Measurements from ENCODE around the gene CDH22.

The CDH22 gene

DNA sequence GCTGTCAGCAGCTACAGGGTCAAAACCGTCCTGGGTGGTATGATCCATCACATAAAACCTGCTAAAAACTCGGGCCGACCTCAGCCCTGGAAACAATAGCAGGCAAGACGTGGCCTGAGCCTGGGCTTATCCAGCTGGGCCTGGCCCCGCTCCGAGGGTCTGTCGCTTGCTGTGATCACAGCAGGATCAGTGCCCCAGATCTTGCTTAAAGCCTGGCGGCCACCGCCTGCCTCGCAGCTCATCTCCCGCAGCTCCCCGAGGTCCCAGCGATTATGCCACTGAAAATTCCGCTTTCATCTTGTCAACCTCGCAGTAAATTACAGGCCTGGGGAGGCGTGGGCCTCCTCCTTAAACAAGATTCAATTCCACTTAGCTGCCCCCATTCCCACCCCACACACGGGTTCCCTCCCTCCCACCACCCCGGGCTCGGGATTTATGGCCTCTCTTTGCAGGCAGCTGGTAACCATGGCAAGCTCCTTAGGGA, 40.1 kb downstream of the CDH22 start:
- no peak for DNase-seq (ENCODE audit: low read depth in 3 of 3)

DNA sequence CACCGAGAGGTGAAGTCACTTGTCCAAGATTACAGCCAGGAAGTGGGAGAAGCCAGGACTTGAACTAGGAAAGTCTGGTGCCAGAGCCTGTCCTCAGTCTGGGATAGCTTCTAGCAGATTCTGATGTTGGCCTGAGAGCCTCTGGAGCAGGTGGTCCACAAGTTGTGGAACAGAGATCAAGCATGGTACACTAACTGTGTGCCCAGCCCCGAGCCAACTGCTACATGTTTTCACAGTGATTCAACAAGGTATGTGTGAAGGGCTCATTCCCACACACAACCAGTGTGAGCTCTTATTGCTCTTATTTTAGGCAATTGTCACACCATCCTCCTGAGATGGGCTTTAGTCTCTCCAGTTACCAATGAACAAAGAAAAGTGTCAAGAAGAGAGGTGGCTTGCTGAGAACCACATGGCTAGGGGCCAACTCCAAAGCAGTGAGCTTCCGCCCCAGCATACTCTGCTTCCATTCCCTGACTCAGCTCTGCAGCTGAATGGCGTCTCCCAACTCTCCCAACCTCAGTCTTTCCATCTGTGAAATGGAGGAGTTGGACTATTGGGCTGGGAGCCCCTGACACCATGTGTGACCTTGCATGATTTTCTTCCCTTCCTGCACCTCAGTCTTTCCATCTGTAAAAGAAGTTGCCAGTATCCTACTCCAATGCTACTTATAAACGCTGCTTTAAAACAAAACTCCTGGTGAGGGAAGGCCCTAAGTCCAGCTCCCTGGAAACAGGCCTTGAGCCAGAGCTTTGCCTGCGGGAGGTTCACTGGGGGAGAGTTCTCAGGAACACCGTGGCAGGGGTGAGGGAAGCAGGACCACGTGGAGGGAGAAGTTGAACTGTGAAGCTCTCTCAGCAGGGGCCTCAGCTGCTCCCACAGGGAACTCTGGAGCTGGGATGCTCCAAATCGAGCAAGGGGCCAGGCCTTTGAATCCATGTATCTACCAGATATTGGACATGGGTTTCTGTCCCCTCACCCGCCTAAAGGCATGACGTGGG, 40.9 kb downstream of the CDH22 start:
- no peak for DNase-seq (ENCODE audit: low read depth in 3 of 3)

DNA sequence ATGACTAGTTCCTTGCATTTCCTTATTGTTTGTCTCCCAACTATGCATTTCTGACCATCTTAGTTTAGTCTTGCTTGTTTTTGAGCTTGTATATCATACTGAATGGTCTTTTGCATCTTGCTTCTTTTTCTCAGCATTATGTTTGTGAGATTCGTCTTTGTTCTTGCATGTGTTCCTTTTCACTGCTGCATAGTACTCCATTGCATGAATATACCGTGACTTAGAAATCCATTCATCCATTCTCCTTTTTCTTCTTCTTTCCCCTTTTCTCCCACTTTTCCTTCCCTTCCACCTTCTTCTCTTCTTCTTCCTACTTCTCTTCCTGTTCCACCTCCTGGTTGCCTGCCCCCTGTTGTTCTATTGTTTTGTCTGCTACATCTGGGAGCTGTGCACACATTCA, 42.8 kb downstream of the CDH22 start:
- DNase-seq (ENCODE audit: low read depth in 3 of 3): no peak

DNA sequence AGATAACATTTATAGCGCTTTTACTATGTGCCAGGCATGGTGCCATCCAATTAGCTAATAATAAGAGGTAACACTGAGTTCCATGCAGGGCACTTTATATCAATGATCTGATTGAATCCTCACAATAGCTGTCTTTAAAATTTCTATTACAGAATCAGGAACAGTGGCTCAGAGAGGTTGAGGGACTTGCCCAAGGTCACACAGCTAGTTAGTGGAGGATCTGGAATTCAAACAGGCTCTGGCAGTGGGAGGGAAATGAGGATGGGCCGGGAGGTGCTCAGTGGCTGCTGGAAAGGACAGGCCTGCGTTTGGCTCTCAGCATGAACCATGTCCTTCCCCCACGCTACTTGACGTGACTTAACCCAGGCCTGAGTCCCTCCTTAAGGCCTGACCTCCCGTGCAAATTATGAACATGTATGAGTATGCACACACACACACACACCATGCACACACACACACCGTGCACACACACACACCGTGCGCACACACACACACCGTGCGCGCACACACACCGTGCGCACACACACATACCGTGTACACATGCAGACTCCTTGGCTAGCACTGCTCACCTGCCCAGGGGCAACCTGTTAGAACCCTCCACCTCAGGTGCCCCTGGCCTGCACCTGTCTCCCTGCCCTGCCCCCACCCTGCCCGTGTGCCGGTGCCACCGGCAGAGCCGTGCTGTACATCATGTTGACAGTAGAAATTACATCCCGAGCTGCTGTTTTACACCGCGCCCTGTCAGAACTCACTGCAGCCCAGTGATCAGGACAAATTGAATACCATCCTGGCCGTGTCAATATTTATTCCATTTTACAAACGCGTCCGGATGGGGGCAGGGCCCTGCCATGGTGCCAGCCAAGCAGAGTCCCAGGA, 43.7 kb downstream of the CDH22 start:
- DNase-seq (ENCODE audit: low read depth in 3 of 3): no peak

DNA sequence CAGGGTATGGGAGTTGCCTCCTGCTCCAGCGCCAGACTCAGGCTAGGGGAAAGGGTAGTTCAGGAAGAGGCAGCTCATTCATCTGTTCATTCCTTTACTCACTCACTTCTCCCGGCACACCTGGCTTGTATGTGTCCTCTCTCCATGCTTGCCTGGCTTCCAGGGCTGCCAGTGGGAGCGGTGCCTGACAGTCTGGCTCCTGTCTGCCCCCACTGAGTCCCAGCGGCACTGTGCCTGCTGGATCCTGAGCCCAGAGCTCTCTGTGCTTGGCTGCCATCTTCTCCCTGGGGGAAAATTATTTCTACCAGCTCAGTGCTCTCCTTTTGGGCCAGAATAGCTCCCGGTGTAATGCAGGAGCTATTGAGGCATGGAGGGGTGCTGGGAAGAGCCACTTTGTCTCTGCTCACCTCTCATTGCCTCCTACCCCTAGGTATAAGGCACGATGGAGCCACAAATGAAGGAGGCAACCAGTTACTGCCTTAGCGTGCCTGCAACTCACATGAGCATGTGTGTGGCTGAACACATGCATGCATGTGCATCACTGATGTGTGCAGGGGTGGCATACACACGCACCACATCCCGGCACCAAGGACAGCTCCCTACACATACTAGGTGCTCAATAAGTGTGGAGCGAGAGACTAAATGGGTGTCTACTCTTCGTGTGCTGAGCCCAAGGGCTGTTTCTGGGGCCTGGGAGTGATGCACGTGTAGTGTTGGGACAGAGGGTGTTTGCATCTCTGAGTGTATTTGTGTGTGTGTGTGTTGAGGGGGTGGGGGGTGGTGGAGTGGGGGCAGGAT, 46.6 kb downstream of the CDH22 start:
- DNase-seq (ENCODE audit: low read depth in 3 of 3): no peak

DNA sequence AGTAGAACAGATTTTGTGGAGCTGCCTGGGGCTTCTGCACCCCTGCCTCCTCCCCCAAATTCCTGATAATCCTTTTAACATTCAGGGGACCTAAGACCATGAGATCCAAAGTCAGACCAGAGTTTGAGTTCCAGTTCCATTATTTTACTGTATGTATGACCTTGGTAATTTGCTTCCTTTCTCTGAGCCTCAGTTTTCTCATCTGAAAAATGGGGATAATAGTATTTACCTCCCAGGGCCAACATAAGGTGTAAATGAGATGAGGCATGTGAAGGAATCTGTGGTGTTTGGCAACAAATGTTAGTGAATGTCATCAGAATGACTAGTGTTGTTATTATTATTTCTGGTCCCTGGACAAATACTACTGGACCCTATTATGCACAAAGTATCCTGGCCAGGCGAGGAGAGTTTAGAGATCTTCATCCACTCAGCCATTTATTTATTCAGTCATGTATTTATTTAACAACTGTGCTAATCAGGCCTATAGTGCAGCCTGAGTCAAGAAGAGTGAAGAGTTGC, 47.3 kb downstream of the CDH22 start:
- no peak for DNase-seq (ENCODE audit: low read depth in 3 of 3)

DNA sequence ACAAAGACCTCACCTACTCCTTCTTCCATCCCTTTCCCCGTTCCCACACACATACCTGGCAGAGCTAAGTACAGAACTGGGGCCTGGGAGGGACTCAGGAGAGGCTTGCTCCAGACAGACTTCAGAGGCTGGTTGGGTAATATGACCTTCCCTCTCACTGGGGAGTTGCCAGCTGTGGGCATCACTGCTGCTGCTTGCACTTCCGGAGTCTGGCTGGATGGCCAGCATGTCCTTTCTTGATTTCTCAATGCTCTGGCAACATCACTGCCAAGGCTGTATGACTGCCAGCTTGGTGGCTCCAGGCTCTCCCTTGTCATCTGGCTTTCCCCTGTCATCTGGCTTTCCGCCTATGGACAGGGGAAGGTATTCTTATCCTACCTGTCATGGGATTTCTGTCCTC, 47.8 kb downstream of the CDH22 start:
- DNase-seq (ENCODE audit: low read depth in 3 of 3): no peak

DNA sequence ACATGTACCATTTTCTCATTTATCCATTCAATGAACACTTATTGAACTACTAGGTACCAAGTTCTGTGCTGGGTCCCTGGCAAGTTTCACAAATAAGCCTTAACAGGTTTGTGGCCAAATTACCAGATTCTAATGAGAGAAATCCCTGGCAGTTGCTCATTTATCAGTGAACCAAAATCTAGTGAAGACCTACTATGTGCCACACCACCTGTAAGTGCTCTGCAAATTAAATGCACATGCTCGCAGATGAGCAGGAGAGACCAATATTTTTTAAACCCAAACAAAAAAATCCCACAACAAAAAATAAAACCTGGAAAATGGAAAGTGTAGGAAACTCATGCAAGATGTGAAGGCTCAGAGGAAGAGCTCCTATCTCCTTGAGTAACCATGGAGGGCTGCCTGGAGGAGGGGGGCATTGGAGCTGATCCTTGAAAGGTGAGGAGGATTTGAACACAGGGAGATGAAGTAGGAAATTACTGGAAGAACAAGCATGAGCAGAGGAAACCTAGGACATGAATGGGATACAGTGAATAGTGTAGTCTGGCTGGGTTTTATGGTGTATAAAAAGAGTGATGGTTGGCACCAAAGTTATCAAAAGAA, 48.9 kb downstream of the CDH22 start:
- no peak for DNase-seq (ENCODE audit: low read depth in 3 of 3)

DNA sequence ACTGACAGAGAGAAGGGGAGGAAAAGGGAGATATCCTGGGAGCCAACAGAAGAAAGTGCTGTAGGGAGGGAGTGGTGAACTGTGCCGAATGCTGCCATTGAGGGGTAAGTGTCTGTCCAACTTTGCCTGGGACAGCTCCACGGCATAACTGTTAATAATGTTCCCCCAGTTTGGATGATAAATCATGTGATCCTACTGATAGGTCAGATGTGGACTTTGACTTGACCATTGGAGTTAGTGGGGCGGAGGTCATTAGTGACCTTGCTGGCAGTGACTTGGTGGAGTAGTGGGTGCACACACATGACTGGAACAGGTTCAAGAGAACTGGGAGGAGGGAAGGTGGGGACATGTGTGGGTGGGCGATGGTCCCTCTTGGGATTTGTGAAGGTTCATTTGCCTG, 50.4 kb downstream of the CDH22 start:
- DNase-seq (ENCODE audit: low read depth in 3 of 3): no peak

DNA sequence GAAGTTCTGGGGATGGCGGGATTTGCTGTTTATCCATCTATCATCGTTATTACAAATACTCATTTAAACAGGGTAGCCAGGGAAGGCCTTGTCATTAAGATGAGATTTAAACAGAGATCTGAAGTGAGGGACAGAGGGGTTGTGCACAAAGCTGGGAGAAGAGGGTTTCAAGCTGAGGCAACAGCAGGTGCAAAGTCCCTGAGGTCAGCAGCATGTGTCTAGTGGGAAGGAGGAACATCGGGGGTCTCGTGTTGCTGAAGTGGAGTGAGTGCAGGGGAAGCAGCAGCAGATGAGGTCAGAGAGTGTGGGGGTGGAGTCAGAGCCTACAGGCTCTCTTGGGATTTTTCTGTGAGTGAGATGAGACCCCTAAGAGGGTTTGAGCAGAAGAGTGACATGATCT, 52.0 kb downstream of the CDH22 start:
- no peak for DNase-seq (ENCODE audit: low read depth in 3 of 3)

DNA sequence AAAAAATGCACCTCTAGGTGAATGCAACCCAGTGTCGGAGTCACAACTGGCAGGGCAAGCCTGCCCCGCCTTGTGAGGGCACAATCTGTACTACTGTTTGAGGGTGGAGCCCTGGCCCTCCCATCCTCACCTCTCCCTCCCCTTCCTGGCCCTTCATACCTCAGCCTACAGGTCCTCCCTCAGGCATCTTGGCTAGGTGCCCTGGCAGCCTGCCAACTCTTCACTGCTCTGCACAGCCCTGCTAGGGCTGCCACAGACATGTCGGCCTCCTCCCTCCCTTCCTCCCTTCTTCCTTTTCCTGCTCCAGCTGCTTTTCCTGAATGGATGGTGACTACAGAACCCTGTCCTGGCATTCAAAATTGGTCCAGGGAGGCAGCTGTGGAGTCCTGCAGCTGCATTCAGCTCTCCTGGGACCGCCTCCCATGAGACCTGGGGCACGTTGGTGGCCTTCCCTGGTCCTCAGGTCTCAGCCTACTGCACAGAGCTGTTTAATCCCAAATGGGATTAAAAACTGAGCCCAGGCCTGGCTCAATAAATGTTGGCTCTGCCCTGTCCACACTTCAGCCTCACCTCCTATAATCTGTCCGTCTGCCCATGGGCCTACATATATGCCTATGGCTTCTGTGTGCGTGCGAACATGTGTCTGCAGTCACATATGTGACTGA, 52.7 kb downstream of the CDH22 start:
- peak in 1 of 3 experiments; percentile 9 for DNase-seq (ENCODE audit: low read depth in 3 of 3)

DNA sequence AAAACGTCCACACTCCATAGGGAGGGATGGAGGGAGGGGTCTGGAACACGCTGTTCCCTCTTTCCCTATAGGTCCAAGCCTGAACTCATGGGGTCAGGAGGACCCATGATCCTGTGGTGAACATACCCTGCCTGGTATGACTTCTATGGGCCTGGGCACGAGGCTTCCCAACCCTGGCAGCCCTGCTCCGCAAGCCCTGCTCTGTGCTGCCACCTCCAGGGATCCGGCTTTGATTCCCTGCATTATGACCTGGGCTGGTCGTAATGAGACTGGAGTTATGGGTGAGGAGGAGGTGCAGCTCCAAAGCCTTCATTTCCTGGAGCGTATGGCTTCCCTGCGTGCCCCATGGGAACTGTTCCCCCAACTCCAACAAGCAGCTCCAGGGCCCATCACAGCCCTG, 54.9 kb downstream of the CDH22 start:
- DNase-seq (ENCODE audit: low read depth in 3 of 3): no peak

DNA sequence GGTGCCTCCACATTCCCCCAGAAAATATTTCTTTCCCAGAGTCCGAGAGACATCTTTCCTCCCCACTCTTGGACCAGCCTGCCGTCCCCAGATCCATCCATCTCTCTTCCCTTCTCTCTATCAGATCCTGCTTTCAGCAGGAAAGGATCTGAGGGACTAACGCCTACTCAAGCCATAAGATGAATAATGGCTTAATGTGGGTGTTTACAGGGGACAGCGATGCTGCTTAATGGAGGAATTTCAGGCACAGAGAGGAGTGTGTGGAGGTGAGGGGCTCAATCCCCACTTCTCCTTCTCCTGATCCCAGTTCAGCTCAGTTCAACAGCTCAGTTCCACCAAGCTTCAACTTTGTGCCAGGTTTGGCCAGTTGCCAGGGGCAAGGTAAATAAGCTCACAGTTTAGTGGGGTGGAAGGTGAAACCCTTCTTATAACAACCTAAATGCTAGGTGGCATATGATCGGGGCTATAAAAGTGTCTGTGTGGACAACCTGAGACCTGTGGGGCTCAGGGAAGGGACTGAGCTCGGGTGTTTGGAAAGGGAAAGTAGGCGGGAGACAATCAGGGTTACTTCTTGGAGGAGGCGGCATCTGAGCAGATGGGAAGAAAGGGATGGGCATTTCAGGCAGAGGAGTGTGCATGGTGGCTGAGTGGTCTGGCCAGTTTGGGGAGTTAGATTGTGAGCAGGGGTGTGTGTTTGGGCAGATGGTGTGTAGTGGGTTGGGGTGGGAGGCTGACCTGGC, 55.8 kb downstream of the CDH22 start:
- no peak for DNase-seq (ENCODE audit: low read depth in 3 of 3)

DNA sequence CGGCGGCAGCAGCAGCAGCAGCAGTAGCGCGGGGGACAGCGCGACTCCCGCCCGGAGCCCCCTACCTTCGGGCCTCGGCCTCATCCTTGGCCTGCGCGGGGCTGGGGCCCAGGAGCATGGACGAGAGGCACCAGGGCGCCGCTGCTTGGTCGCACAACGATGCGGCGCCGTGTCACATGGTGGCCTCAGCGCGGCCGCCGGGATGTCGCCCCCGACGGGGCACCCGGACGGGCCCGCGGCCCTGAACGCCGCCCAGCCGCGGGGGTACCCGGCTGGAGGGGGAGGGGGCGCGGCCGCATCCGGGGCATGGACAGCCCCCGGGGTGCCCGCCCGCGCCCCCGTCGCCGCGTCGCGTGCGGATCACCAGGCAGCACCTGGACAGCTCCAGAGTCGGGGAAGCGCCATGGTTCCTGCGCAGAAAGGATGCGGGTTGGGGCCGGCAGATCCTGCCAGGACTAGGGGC, 57.1 kb downstream of the CDH22 start:
- DNase-seq (ENCODE audit: low read depth in 3 of 3): no peak

DNA sequence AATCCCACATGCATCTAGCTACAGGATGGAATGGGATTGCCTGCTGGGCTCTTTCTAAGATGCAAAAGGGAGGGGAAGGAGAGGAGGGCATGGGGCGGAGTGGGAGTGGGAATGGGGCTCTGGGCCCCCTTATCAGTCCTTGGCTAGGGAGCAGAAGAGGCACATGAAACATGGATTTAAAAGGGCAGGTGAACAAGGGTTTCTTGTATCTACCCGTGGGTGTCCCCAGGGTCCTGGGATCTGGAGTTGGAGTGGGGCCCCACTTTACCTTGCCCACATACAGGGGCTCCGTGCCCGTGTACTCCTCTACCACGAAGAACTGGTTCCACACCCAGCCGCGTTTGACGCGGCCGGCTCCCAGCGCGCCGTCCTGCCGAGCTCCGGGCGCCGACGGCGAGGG, 57.5 kb downstream of the CDH22 start:
- no peak for DNase-seq (ENCODE audit: low read depth in 3 of 3)

DNA sequence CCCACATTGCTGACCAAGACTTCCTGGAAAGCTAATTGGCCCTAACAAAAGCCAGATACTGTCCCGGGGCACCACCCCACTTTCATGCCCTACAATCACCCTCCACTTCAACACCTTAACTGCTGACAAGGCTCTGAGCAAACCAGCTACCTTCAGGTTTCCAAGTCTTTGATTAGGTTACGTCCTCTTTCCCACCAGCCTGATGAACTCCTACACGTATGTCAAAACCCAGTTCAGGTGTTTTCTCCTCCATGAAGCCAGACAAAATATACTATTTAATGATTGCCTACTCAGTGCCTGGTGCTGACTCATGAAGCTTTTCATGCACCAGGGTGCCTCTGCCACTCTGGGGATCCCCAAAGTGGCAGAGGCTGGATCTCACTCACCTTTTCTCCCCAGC, 58.6 kb downstream of the CDH22 start:
- DNase-seq (ENCODE audit: low read depth in 3 of 3): no peak

DNA sequence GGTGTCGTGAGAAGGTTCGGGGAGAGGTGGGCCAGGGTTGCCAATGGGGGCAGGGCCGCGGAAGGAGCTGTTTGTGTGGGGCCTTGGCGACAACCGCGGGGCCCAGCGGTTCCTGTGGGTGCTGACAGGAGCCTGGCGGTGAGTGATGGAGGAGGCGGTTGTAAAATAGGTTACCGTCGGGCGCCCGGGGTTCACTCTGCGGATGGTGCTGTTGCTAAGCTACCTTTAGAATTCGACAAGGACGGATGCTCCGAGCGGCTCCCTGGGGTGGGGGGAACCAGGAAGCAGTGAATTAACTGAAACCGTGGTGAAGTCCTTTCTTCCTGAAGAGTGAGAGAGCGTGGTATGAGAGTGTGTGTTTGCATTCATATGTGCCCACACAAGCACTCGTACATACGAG, 61.7 kb downstream of the CDH22 start:
- no peak for DNase-seq (ENCODE audit: low read depth in 3 of 3)

DNA sequence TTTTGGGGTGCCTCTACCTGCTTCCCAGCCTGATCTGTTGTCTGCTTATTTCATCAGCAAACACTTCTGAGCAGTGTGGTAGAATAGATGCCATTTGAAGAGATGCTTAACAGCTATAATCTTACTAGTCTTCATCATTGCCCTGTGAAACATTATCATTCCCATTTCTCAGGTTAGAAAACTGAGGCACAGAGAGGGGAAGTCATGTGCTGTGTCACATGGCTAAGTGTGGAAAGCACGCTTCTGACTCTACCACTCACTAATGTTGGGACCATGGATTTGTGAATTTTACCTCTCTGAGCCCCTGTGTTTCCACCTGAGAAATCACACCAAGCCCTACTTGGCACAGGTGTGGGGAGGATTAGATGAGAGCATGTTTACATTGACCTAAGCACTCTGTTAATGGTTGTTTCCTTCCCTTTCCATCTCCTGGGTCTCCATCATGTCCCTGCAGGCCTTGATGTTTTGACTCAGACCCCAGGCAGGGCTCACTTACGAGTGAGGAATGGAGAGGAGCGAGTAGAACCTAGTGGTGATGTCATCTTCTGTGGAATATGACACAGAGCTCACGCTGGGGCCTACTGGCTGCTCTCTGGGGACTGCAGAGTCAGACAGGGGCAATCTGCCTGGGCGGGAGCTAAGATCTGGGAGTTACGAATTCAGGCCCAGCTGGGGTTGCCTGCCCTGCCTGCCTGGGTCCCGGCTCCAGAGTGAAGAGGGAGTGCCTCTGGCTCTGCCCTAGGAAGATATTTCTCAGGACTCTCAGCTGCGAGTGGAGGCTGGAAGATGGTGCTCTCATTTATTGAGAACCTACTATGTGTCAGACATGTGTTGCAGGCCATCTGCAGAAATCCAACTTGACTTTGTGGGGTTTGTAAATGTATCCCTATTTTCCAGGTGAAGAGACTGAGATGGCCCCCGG, 64.3 kb downstream of the CDH22 start:
- no peak for DNase-seq (ENCODE audit: low read depth in 3 of 3)

DNA sequence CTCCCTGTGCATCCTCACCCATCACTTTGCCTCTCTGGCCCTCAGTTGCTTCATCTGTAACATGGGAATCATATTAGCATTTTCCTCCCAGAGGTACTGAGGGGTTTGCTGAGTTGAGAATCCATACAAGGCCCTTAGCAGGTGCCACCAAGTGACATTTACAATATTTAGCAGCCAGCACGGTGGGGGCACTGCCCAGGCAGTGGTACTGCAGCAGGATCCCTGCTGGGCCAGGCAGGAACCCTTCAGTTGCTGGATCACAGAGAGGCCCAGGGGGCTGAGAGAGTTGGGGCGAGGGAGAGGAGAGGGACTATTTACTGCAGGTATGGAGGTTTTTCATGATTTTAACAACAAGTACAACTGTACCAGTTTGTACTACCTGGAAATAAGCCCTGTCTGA, 65.9 kb downstream of the CDH22 start:
- no peak for DNase-seq (ENCODE audit: low read depth in 3 of 3)

Data from stimulated activated CD4-positive, alpha-beta T cell treated with anti-CD3 and anti-CD28 coated beads, TNF-alpha, amount 100 ng/mL, for 24 hours (primary cell).